Measurements from ENCODE around the gene PKHD1.
A peak's percentile ranks its signal among the peaks of the same experiment; 100 is the strongest.

PKHD1 gene

DNA sequence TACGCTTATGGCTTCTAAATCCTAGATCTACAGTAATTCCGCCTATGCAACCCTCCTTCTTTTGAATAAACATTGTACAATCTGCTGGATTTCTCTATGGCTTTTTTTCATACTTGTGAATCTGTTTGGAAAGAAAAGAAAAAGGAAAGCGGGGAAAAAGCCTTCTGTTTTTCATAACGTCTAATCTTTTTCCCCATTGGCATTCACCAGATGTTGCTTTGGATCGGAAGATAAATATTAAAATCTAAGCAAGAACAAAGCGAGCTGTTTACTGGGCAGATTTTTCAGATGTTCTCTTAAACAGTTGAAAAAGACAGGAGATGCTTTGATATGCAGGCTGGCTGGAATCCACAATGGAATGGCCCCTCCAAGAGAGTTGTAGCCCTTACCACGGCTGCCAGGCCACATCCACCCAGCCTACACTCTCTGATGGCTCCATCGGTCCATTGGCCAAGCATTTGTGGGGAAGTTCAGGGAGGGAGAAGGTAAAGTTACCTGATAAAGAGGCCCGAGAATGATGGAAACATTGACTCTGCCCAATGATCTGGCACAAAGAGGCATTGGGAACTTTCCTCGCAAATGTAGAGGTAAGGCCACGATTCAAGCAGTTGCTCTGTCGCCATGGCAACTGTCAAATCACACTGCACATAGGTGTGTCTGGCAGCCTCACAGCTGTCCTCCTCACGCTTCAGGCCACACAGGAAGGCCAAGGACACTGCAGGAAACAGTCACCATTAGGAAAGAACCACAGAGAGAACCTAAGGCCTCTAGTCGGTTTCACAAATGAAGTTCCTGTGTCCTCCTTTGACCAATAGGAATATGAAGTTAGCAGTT is 70.3 kb downstream of the PKHD1 start:
- TF ChIP-seq POLR2AphosphoS5 (IDR thresholded peaks at IDR 0.05; ENCODE audit: low read depth): no peak
- H3K4me3 ChIP-seq (replicated peaks; ENCODE audit: insufficient read depth, low read length): no peak overlapping the region
- DNase-seq (ENCODE audit: low read depth in 1 of 2, low spot score in 1 of 2): no peak
- H3K27ac ChIP-seq (replicated peaks): no peak overlapping the region
- H3K27me3 ChIP-seq (ENCODE audit: insufficient read depth, poor library complexity, severe bottlenecking): peaks cover 4% of the 10 kb centered on the region

DNA sequence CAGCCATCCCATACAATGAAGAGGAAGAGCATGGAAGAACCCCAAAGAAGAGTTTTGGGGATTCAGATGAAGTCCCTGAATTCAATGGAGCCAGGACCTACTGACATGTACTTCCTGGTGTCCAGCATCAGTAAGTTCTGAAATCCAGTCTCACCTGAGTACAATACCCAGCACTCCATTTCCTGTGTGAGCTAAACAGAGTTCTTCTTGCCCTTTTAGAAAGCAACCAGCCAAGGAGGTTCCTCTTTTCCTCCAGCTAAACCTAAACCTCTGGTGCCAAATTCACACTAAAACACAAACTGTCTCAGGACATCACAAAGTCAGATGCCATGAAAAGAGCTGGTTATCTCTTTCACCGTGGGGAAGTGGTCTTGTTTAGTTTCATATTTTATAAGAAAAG is 71.5 kb downstream of the PKHD1 start:
- TF ChIP-seq SPI1 (IDR thresholded peaks at IDR 0.05; ENCODE audit: borderline replicate concordance, low read depth) (0 out of 2 replicates have a peak, but pooled peaks have one; percentile 2), GABPA (IDR thresholded peaks at IDR 0.05; ENCODE audit: low read depth) (no peak)
- TF ChIP-seq, protein P1, sequence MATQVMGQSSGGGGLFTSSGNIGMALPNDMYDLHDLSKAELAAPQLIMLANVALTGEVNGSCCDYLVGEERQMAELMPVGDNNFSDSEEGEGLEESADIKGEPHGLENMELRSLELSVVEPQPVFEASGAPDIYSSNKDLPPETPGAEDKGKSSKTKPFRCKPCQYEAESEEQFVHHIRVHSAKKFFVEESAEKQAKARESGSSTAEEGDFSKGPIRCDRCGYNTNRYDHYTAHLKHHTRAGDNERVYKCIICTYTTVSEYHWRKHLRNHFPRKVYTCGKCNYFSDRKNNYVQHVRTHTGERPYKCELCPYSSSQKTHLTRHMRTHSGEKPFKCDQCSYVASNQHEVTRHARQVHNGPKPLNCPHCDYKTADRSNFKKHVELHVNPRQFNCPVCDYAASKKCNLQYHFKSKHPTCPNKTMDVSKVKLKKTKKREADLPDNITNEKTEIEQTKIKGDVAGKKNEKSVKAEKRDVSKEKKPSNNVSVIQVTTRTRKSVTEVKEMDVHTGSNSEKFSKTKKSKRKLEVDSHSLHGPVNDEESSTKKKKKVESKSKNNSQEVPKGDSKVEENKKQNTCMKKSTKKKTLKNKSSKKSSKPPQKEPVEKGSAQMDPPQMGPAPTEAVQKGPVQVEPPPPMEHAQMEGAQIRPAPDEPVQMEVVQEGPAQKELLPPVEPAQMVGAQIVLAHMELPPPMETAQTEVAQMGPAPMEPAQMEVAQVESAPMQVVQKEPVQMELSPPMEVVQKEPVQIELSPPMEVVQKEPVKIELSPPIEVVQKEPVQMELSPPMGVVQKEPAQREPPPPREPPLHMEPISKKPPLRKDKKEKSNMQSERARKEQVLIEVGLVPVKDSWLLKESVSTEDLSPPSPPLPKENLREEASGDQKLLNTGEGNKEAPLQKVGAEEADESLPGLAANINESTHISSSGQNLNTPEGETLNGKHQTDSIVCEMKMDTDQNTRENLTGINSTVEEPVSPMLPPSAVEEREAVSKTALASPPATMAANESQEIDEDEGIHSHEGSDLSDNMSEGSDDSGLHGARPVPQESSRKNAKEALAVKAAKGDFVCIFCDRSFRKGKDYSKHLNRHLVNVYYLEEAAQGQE (IDR thresholded peaks at IDR 0.05; ENCODE audit: insufficient replicate concordance, low read depth): no peak
- H3K27ac ChIP-seq (replicated peaks): no peak overlapping the region
- H3K27me3 ChIP-seq (ENCODE audit: insufficient read depth, poor library complexity, severe bottlenecking): peaks cover 4% of the 10 kb centered on the region
- no peak overlapping the region for H3K4me3 ChIP-seq (replicated peaks; ENCODE audit: insufficient read depth, low read length)
- DNase-seq (ENCODE audit: low read depth in 1 of 2, low spot score in 1 of 2): no peak

DNA sequence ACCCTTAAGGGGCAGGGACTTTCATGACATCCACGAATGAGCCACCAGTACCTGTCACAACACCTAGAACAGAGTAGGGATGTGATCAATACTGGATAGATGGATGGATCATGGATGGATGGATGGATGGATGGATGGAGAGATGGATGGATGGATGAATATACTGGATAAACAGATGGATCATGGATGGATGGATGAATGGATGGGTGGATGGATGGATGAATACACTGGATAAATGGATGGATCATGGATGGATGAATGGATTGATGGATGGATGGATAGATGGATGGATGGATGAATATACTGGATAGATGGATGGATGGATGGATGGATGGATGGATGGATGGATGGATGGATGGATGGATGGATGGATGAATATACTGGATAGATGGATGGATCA is 73.0 kb downstream of the PKHD1 start:
- DNase-seq (ENCODE audit: low read depth in 1 of 2, low spot score in 1 of 2): no peak
- TF ChIP-seq GABPA (IDR thresholded peaks at IDR 0.05; ENCODE audit: low read depth) (no peak), POLR2AphosphoS5 (IDR thresholded peaks at IDR 0.05; ENCODE audit: low read depth) (no peak), SPI1 (IDR thresholded peaks at IDR 0.05; ENCODE audit: borderline replicate concordance, low read depth) (no peak)
- TF ChIP-seq, protein P2, sequence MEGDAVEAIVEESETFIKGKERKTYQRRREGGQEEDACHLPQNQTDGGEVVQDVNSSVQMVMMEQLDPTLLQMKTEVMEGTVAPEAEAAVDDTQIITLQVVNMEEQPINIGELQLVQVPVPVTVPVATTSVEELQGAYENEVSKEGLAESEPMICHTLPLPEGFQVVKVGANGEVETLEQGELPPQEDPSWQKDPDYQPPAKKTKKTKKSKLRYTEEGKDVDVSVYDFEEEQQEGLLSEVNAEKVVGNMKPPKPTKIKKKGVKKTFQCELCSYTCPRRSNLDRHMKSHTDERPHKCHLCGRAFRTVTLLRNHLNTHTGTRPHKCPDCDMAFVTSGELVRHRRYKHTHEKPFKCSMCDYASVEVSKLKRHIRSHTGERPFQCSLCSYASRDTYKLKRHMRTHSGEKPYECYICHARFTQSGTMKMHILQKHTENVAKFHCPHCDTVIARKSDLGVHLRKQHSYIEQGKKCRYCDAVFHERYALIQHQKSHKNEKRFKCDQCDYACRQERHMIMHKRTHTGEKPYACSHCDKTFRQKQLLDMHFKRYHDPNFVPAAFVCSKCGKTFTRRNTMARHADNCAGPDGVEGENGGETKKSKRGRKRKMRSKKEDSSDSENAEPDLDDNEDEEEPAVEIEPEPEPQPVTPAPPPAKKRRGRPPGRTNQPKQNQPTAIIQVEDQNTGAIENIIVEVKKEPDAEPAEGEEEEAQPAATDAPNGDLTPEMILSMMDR (IDR thresholded peaks at IDR 0.05; ENCODE audit: insufficient read depth, low read length): no peak
- TF ChIP-seq, protein P1 (IDR thresholded peaks at IDR 0.05; ENCODE audit: insufficient replicate concordance, low read depth): no peak
- peaks cover 4% of the 10 kb centered on the region for H3K27me3 ChIP-seq (ENCODE audit: insufficient read depth, poor library complexity, severe bottlenecking)
- H3K27ac ChIP-seq (replicated peaks): no peak overlapping the region
- H3K4me3 ChIP-seq (replicated peaks; ENCODE audit: insufficient read depth, low read length): no peak overlapping the region

DNA sequence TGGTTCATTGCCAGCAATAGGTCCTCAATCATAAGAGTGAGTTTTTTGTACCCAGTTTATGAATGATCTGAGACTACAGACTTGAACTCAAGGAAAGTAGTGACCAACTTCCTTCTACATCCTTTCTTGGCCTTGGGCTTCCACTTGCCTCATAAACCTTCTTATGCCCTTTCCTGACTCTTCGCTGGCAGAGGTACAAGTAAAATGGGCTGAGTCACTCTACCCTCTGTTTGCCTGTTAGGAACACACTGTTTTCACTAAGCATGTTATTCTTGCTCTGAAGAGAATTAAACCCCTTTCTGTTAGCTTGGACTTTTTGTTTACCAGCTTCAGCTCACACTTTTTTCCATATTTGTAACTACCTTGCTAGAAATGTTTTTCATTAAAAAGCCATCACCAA is 74.4 kb downstream of the PKHD1 start:
- Histone ChIP-seq H3K27me3 (ENCODE audit: insufficient read depth, poor library complexity, severe bottlenecking) (no peaks in the 10 kb centered on the region), H3K4me3 (replicated peaks; ENCODE audit: insufficient read depth, low read length) (no peak overlapping the region), H3K27ac (replicated peaks) (no peak overlapping the region)
- TF ChIP-seq, protein P1 (IDR thresholded peaks at IDR 0.05; ENCODE audit: insufficient replicate concordance, low read depth): no peak
- TF ChIP-seq GABPA (IDR thresholded peaks at IDR 0.05; ENCODE audit: low read depth): no peak
- TF ChIP-seq, protein P2 (IDR thresholded peaks at IDR 0.05; ENCODE audit: insufficient read depth, low read length): no peak
- no peak for TF ChIP-seq POLR2AphosphoS5 (IDR thresholded peaks at IDR 0.05; ENCODE audit: low read depth)
- no peak for TF ChIP-seq SPI1 (IDR thresholded peaks at IDR 0.05; ENCODE audit: borderline replicate concordance, low read depth)
- DNase-seq (ENCODE audit: low read depth in 1 of 2, low spot score in 1 of 2): no peak

Data from HL-60 (cell line).